Parathyroid adenoma (tissue), 2 donors: ENCODE data around the gene TKT.

ENCODE experiments used
- H2AFZ ChIP-seq: fragments of 300-600 bp; sonication (generic); one replicate; pipeline ENCODE4 v1.7.0; 2017; ENCODE audit warnings: antibody characterized with exemption, mild to moderate bottlenecking
- H3K27ac ChIP-seq: fragments of 300-600 bp; sonication (generic); one replicate; pipeline ENCODE4 v1.7.0; 2017
- H3K27me3 ChIP-seq: fragments of 300-600 bp; sonication (generic); one replicate; pipeline ENCODE4 v1.7.0; 2017; ENCODE audit warnings: low read length; ENCODE audit not compliant: control insufficient read depth, insufficient read depth
- H3K36me3 ChIP-seq: fragments of 300-600 bp; sonication (generic); one replicate; pipeline ENCODE4 v1.7.0; 2017; ENCODE audit warnings: low read length; ENCODE audit not compliant: control insufficient read depth, insufficient read depth
- H3K4me1 ChIP-seq: fragments of 300-600 bp; sonication (generic); one replicate; pipeline ENCODE4 v1.7.0; 2017; ENCODE audit warnings: control low read depth
- H3K4me2 ChIP-seq: fragments of 300-600 bp; sonication (generic); one replicate; pipeline ENCODE4 v1.7.0; 2017; ENCODE audit warnings: low read length
- H3K4me3 ChIP-seq: fragments of 300-600 bp; sonication (generic); one replicate; pipeline ENCODE4 v1.7.0; 2017; ENCODE audit warnings: low read depth, low read length
- H3K79me2 ChIP-seq: fragments of 300-600 bp; sonication (generic); one replicate; pipeline ENCODE4 v1.7.0; 2017; ENCODE audit warnings: control low read depth
- H3K9ac ChIP-seq: fragments of 300-600 bp; sonication (generic); one replicate; pipeline ENCODE4 v1.7.0; 2017; ENCODE audit warnings: mild to moderate bottlenecking
- H3K9me3 ChIP-seq: fragments of 300-600 bp; sonication (generic); one replicate; pipeline ENCODE4 v1.7.0; 2017; ENCODE audit warnings: low read length; ENCODE audit not compliant: control insufficient read depth
- CTCF ChIP-seq: fragments of 300-600 bp; sonication (generic); IDR thresholded peaks from one replicate; pipeline ENCODE4 v1.7.0; 2017; ENCODE audit warnings: antibody characterized with exemption, mild to moderate bottlenecking
- donor health status: primary hyperparathyroidism.

TKT gene

DNA sequence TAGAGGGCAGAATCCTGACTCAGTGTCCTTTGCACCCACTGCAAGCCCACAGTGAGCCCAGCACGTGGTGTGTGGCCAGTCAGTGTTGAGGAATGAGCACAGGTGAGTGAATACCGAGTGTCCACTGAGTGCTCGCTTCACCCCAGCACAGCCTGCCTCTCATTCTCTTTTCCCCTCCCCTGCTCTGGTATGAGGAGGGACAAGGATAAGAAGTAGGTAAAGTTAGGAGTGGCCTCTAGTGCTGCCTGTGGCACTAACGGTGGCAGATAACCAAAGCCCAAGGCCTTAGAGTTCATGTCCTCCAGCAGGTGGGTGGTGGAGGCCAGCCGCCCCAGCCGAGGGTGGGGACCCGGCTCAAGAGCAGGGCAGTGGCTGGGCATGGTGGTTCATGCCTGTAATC is 56.8 kb downstream of the TKT start:
- TF ChIP-seq CTCF = no peak
- no peaks in the 10 kb centered on the region for H3K27me3 ChIP-seq
- H3K36me3 ChIP-seq = no peaks in the 10 kb centered on the region
- H3K4me3 ChIP-seq = no peak overlapping the region
- H3K79me2 ChIP-seq = no peaks in the 10 kb centered on the region
- no peaks in the 10 kb centered on the region for H3K9me3 ChIP-seq
- H3K4me2 ChIP-seq = no peak overlapping the region
- H3K9ac ChIP-seq = no peak overlapping the region
- H3K4me1 ChIP-seq = peaks cover 20% of the 10 kb centered on the region
- no peak overlapping the region for H3K27ac ChIP-seq
- H2AFZ ChIP-seq = no peak overlapping the region

DNA sequence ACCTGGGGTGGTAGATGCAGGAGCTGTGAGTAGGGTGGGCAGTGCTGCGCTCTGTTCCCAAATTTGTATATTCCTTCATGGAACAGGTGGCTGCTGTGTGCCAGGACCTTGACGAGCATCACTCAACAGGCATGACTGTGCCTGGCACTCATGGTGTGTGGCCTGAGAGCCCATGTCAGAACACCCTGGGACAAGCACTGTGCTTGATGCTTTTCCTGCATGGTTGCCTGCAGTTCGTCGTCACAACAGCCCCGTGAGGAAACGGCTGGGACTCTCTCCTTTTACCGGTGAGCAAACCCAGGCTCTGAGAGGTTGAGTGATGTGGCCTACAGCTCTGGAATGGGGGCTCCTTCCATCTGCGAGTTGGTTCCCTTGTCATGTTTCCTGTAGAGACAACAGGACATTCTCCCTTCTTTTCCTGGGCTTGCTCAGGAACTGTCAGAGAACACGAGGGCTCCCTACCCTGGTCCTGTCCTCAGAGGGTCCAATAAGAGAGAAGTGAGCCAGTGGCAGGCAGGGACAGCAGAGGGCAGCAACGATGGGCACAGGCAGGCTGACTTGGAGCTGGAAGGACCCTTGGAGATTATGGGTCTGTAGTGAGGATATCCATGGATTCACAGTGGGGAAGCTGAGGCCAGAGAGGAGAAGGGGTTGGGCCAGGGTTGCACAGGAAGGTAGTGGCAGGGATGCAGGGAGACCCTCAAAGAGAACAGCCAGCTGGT is 57.4 kb downstream of the TKT start:
- H3K9ac ChIP-seq = no peak overlapping the region
- H3K4me1 ChIP-seq = peaks cover 25% of the 10 kb centered on the region
- H3K27me3 ChIP-seq = no peaks in the 10 kb centered on the region
- no peak overlapping the region for H3K4me3 ChIP-seq
- no peak overlapping the region for H3K4me2 ChIP-seq
- H3K9me3 ChIP-seq = no peaks in the 10 kb centered on the region
- TF ChIP-seq CTCF = no peak
- H3K27ac ChIP-seq = no peak overlapping the region
- H3K36me3 ChIP-seq = no peaks in the 10 kb centered on the region
- no peak overlapping the region for H2AFZ ChIP-seq
- no peaks in the 10 kb centered on the region for H3K79me2 ChIP-seq

DNA sequence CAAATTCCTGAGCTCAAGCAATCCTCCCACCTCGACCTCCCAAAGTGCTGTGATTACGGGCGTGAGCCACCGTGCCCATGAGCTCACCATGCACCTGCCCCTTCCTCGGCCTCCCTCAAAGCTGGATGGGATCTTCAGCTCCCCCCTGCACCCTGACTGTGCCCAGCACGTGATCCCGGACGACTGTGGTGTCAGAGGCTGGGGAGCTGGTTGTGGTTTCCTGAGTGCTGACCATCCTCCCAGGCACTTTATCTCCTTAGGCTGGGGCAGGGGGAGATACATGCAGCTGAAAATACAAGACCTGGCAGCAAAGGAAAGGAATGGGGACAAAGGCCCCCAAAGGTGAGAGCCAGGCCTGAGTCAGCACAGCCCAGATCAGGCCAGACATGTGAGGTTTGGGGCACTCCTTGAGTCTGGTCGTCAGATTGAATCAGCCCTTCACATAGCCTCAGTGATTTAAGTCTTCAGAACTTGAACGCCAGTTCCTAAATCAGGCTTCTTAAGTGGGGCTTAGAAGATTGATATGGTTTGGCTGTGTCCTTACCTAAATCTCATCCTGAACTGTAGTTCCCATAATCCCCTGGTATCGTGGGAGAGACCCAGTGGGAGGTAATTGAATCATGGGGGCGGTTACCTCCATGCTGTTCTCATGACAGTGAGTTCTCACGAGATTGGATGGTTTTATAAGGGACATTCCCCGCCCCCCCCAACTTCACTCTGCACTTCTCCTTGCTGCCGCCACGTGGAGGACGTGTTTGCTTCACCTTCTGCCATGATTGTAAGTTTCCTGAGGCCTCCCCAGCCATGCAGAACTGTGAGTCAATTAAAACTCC is 59.0 kb downstream of the TKT start:
- Histone ChIP-seq H3K27ac (no peak overlapping the region), H3K27me3 (no peaks in the 10 kb centered on the region)

DNA sequence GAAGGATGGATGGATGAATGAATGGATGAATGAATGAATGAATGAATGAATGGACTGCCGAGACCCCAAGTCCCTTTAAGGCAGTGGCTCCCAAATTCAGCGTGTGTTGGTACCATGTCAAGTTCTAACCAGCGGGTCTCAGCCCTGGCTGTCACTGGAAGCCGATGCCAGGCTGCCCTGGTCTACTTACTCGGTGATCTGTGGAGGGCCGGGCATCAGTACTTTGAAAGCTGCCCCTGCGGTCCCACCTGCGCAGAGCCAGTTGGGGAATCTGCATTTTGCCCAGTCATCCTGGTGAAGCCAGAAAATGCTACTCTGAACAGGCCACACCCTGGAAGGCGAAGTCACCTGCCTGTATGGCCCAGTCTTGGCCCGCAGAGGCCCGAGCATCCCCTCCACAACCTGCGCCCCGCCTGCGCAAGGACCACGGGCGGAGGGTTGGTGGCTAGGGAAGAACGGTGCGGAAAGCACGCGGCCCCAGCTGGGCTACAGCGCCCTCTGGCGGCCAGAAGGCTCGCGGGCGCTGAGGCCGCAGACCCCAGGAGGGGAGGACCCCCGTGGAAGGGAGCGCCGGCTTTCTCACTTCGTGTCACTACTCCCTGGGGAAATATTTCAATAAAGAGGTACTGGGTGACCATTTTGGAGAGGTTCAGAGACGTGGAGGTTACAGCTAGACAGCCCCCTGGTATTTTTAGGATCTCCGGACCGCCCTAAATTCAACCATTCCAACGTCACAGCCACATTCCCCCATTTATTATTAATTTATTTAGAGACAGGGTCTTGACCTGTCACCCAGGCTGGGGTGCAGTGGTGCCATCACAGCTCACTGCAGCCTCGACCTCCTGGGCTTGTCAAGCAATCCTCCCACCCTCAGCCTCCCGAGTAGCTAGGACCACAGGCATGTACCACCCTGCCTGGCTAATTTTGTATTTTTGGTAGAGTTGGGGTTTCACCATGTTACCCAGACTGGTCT is 59.9 kb downstream of the TKT start:
- H3K27me3 ChIP-seq = no peaks in the 10 kb centered on the region
- TF ChIP-seq CTCF = peak; percentile 100
- no peak overlapping the region for H3K4me2 ChIP-seq
- peaks cover 35% of the 10 kb centered on the region for H3K4me1 ChIP-seq
- H2AFZ ChIP-seq = peak overlapping the region; percentile 62
- no peaks in the 10 kb centered on the region for H3K9me3 ChIP-seq
- no peak overlapping the region for H3K4me3 ChIP-seq
- no peak overlapping the region for H3K27ac ChIP-seq
- H3K79me2 ChIP-seq = no peaks in the 10 kb centered on the region
- no peaks in the 10 kb centered on the region for H3K36me3 ChIP-seq
- no peak overlapping the region for H3K9ac ChIP-seq

More for the DNA sequence above, 59.0 kb downstream of the TKT start:
- Histone ChIP-seq H3K9me3 (no peaks in the 10 kb centered on the region), H2AFZ (no peak overlapping the region), H3K4me3 (no peak overlapping the region), H3K4me1 (peaks cover 35% of the 10 kb centered on the region), H3K9ac (no peak overlapping the region), H3K36me3 (no peaks in the 10 kb centered on the region), H3K79me2 (no peaks in the 10 kb centered on the region), H3K4me2 (no peak overlapping the region)
- no peak for TF ChIP-seq CTCF
